Measurements from ENCODE around the gene HS3ST5. TPM values are rescaled to one million over a fixed set of nuclear protein-coding genes. Genes with fewer than 3 reads are reported as not detected.

HS3ST5 gene
- polyA plus RNA-seq, 1 donor (not counting 4 experiments of a cell fraction or from before 2014, with no cell fraction given), result not detected

DNA sequence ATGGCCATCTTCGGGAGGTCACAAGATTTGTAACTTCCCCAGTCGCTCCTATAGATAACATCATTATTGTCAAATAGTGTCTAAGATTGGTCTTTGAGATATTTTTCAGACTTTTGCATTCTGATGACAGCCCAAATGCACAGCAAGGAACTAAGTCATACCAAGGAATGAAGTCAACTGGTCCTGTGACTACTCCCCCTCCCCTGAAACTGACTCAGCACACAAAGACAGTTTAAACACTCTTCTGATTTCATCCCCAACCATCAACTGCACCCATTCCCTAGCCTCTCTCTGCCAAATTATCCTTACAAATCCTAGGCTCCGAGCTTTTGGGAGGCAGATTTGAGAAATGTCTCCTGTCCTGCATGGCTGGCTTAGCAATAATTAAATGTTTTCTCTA lies 139.4 kb downstream of the HS3ST5 start:
- H3K36me3 ChIP-seq (ENCODE audit: control insufficient read depth in 2 of 2, extremely low read depth in 1 of 2, insufficient read depth in 2 of 2, low read length in 2 of 2), result no peaks in the 10 kb centered on the region
- no peaks in the 10 kb centered on the region for H3K9me1 ChIP-seq (ENCODE audit: control insufficient read depth, extremely low read depth, insufficient read depth, low read length)
- no peaks in the 10 kb centered on the region for H3K9me3 ChIP-seq (ENCODE audit: control insufficient read depth, low read depth, low read length)
- H3K4me2 ChIP-seq (ENCODE audit: control insufficient read depth, extremely low read depth, insufficient read depth, low read depth, low read length), result no peak overlapping the region
- TF ChIP-seq, protein P1, sequence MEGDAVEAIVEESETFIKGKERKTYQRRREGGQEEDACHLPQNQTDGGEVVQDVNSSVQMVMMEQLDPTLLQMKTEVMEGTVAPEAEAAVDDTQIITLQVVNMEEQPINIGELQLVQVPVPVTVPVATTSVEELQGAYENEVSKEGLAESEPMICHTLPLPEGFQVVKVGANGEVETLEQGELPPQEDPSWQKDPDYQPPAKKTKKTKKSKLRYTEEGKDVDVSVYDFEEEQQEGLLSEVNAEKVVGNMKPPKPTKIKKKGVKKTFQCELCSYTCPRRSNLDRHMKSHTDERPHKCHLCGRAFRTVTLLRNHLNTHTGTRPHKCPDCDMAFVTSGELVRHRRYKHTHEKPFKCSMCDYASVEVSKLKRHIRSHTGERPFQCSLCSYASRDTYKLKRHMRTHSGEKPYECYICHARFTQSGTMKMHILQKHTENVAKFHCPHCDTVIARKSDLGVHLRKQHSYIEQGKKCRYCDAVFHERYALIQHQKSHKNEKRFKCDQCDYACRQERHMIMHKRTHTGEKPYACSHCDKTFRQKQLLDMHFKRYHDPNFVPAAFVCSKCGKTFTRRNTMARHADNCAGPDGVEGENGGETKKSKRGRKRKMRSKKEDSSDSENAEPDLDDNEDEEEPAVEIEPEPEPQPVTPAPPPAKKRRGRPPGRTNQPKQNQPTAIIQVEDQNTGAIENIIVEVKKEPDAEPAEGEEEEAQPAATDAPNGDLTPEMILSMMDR (optimal IDR thresholded peaks at IDR 0.05 in 1 of 3, IDR thresholded peaks at IDR 0.05 in 1 of 3, conservative IDR thresholded peaks at IDR 0.05 in 1 of 3; ENCODE audit: extremely low read depth in 1 of 3, insufficient read depth in 2 of 3, low read length in 3 of 3), result no peak
- no peak for TF ChIP-seq EZH2 (IDR thresholded peaks at IDR 0.05; ENCODE audit: low read length)
- no peaks in the 10 kb centered on the region for H3K27me3 ChIP-seq (ENCODE audit: control insufficient read depth, extremely low read depth, insufficient read depth, low read length)
- H3K79me2 ChIP-seq (ENCODE audit: control insufficient read depth, insufficient read depth, low read length), result no peaks in the 10 kb centered on the region
- no peak overlapping the region for H3K27ac ChIP-seq (ENCODE audit: control insufficient read depth, insufficient read depth, low read length)
- H3K9ac ChIP-seq (ENCODE audit: control insufficient read depth, extremely low read depth, insufficient read depth, low read length), result no peak overlapping the region
- H2AFZ ChIP-seq (ENCODE audit: control insufficient read depth, low read length), result no peak overlapping the region
- H3K4me1 ChIP-seq (ENCODE audit: control insufficient read depth, extremely low read depth, insufficient read depth, low read length), result no peaks in the 10 kb centered on the region
- H4K20me1 ChIP-seq (ENCODE audit: control insufficient read depth, extremely low read depth, insufficient read depth, low read length), result no peaks in the 10 kb centered on the region
- DNase-seq (ENCODE audit: low read depth, low spot score) (no peak), FAIRE-seq (no peak)
- dilution Hi-C loops (cut with MboI; ENCODE audit: extremely low pct_ligation_motif_present, low sequenced_read_pairs), result no loop called here
- H3K4me3 ChIP-seq (ENCODE audit: control insufficient read depth in 2 of 3, extremely low read depth in 1 of 3, insufficient read depth in 2 of 3, low read depth in 1 of 3, low read length in 3 of 3), result no peak overlapping the region

- H3K27ac ChIP-seq (ENCODE audit: control insufficient read depth, insufficient read depth, low read length), result no peak overlapping the region
- DNase-seq (ENCODE audit: low read depth, low spot score), result no peak
- no peaks in the 10 kb centered on the region for H3K27me3 ChIP-seq (ENCODE audit: control insufficient read depth, extremely low read depth, insufficient read depth, low read length)
- FAIRE-seq, result no peak
- no peaks in the 10 kb centered on the region for H3K9me3 ChIP-seq (ENCODE audit: control insufficient read depth, low read depth, low read length)
- no peaks in the 10 kb centered on the region for H3K4me1 ChIP-seq (ENCODE audit: control insufficient read depth, extremely low read depth, insufficient read depth, low read length)
- H3K36me3 ChIP-seq (ENCODE audit: control insufficient read depth in 2 of 2, extremely low read depth in 1 of 2, insufficient read depth in 2 of 2, low read length in 2 of 2), result no peaks in the 10 kb centered on the region
- TF ChIP-seq, protein P1 (optimal IDR thresholded peaks at IDR 0.05 in 1 of 3, IDR thresholded peaks at IDR 0.05 in 1 of 3, conservative IDR thresholded peaks at IDR 0.05 in 1 of 3; ENCODE audit: extremely low read depth in 1 of 3, insufficient read depth in 2 of 3, low read length in 3 of 3), result no peak
- no peak for TF ChIP-seq EZH2 (IDR thresholded peaks at IDR 0.05; ENCODE audit: low read length)
- dilution Hi-C loops (cut with MboI; ENCODE audit: extremely low pct_ligation_motif_present, low sequenced_read_pairs), result no loop called here
- H3K4me3 ChIP-seq (ENCODE audit: control insufficient read depth in 2 of 3, extremely low read depth in 1 of 3, insufficient read depth in 2 of 3, low read depth in 1 of 3, low read length in 3 of 3), result no peak overlapping the region
- no peaks in the 10 kb centered on the region for H3K9me1 ChIP-seq (ENCODE audit: control insufficient read depth, extremely low read depth, insufficient read depth, low read length)
- no peak overlapping the region for H3K4me2 ChIP-seq (ENCODE audit: control insufficient read depth, extremely low read depth, insufficient read depth, low read depth, low read length)
- no peaks in the 10 kb centered on the region for H4K20me1 ChIP-seq (ENCODE audit: control insufficient read depth, extremely low read depth, insufficient read depth, low read length)
- H3K79me2 ChIP-seq (ENCODE audit: control insufficient read depth, insufficient read depth, low read length), result no peaks in the 10 kb centered on the region
- H2AFZ ChIP-seq (ENCODE audit: control insufficient read depth, low read length), result no peak overlapping the region
- H3K9ac ChIP-seq (ENCODE audit: control insufficient read depth, extremely low read depth, insufficient read depth, low read length), result no peak overlapping the region
Measured at GRCh38 chr6:114202389-114202788, 140.4 kb downstream of the HS3ST5 start.
